Ecto neural progenitor cell (in vitro differentiated cells): ENCODE results near the gene SNORC.
"Not testable (repeated sequence)": the region's sequence is repeated elsewhere in the genome, so short reads cannot be mapped to it uniquely, and the experiment has no call there.

Source experiments
- DNase-seq: peaks from one replicate; pipeline ENCODE4 v3.0.0-alpha.2; 2018; ENCODE audit warnings: low spot score

SNORC gene

DNA sequence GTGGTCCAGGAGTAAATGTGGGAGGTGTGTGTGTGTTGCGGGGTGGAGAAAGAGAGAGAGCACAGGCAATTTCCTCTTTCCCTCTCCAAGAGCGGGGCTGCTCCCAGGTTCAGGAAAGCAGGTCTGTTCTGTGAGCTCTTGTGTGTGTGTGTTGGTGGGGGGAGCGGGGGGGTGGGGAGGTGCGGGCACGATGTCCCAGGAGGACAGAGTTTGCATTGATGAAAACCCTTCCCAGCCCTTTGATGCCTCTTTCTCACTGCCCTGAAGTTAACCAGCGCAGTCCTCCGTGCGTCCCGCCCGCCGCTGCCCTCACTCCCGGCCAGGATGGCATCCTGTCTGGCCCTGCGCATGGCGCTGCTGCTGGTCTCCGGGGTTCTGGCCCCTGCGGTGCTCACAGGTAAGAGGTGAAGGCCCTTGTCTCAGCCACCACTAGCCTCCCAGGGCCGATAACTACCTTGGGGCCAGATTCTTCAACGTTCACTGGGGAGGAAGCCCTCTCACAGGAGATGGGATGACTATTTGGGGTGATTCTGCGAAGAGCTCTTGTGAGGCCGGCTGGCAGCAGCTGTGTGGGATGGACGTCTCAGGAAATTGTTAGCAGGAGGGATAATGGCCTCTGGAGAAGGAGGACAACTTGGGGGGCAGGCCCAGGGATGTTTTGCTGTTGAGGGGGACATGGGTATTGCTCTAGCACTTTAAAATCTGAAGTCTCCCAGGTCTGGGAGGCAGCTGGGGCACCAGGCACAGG lies at the start of gene SNORC:
SNORC (plus strand) TSS at position 247 of the 748 bp plus-strand sequence; CDS start at position 325, 78 bp downstream.
- no peak for DNase-seq

DNA sequence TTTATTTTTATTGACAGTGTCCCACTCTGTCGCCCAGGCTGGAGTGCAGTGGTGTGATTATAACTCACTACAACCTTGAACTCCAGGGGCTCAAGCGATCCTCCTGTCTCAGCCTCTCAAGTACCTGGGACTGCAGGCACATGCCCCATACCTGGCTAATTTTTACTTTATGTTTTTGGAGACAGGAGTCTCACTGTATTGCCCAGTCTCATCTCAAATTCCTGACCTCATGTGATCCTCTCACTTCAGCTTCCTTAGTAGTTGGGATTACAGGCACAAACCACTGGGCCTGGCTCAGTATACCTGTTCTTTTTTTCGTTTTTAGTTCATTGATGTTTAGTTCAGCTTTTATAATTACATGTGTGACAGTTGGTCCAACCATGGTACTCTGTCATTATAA lies 40.1 kb upstream of the SNORC start:
- no peak for DNase-seq

DNA sequence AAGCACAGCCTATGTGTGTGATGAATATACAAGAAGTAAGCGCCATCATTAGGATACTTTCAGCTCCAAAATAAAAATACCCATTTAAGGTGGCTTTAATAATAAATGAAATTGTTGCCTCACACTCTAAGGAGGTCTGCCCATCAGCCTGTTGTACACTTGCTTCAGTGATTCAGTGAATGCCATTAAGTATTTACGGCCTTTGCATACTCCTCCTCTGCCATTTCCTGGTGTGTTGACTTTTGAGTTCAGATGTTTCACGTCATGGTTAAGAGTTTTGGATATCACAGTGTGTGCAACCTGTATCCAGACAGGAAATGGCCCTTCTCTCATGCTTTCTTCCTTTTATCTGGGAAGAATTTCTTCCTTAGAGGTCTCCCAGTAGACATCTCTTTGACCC lies 38.6 kb upstream of the SNORC start:
- no peak for DNase-seq

DNA sequence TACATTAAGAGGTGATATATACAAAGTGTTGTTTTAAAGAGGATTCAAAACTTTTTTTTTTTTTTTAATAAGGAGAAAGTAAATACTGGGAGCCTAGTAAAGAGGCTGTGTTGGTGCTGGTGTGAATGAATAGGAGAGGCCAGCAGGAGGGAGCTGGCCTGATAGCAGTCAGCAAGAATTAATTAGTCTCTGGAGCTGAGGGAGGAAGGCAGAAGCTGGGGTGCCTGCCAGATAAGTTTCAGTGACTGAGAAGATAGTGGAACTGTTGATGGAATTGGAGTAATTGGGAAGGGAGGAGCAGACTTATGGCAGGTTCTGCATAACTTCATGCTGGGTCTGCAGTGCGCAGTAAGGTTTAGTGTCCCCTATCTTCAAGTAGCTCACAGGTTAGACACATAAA lies 36.2 kb upstream of the SNORC start:
- DNase-seq: no peak

DNA sequence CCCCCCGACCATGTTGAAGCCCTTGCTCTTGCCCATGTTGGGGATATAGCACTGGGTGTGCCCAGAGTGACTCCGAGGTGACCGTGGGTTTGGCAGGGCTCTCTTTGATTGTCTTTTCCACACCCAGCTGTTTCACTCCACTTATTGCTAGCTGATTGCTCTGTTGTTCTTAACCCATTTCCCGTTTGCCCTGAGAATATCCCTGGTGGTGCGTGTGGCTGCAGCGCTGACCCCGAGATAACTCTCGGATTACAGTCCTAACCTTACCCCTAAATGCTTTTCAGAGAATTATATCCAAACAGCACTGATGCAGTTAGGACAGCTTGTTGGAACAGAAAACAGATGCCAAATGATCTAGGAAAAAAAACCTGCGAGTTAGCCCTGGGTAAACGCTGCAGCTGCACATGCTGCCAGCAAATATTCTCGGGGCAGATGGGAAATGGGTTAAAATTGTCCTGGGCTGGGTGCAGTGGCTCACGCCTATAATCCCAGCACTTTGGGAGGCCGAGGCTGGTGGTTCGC lies 34.3 kb upstream of the SNORC start:
- no peak for DNase-seq

DNA sequence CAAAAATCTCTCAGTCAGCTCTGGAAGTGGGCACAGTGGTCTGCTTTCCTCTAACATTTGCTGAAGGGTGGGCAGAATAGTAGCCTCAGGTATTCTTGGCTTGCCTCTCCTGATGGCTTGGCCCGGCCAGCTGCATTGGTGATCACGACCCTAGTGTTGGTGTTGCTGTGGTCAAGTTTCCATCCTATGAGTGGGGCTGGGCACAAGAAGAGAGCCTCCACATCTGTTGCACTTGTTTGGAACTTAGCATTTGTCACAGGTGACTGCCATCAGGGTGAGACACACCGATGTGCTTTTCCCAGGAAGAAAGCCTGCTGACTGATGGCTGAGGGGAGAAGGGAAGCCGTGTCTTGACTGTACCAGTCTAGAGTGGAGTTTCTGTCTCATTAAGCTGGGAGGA lies 33.1 kb upstream of the SNORC start:
- no peak for DNase-seq

DNA sequence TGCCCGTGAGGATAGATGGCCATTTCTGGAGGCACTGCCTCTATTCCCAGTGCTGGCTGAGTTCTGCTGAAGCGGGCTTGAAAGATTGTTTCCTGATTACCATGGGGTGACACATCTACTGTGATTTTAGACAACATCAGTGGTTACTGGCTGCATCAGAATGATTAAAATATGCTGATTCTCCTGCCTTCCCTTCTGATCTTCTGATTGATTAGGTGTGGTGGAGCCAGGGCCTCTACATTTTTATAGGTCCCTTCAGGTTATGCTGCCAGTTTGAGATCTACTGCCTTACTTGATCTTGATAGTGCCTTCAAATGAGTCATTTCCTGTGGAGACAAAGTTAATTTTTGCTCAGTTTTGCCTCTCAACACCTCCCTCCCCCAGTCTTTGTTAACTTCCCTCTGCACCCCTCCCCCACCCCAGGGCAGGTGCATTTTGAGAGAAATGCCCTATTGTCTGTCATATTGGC lies 31.6 kb upstream of the SNORC start:
- no peak for DNase-seq

DNA sequence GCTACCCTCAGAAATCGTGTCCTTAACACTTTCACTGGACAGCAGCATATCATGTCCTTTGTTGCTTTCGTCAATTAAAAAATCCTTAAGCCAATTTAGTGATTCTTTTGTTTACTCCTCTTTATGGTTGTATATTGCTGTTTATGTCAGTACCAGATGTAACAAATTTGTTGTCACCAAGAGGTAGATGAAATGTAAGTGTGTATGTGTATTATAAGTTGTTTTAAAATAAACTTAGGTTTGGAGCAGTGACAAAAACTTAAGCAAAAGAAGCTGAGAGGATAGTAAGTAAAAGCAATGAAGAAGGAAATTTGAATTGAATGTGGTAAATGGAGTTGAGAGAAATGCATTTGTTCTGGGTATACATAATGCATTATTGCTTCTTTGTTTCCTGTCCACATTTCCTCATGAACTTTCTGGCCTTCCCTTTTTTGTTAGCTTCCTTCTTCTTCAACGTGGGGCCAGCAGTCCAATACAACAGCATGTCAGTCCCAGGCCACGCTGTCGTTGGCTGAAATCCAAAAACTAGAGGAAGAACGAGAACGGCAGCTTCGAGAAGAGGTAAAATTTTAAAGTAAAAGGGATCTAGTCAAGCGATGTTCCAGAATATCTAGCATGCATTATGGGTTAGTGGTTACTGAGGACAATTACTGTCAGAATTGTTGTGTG lies 30.5 kb upstream of the SNORC start:
- no peak for DNase-seq

DNA sequence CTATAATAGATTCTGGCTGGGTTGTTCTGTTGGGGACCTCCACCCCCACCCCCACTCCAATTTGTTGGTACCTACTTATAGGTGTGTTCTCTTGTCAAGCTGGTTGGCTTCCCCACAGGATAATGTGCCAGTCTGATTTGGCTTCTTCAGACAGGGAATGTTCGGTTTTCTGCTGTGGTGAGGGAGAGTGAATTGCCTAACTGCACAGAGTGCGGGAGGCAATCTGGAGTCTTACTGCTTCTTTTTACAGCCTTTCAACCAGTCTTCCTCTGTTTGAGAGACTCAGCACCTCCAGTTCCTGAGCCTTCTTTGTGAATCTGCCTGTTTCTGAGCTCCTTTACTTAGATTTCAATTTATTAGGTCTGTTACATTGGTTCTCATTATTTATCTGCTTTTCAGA lies 27.4 kb upstream of the SNORC start:
- no peak for DNase-seq

DNA sequence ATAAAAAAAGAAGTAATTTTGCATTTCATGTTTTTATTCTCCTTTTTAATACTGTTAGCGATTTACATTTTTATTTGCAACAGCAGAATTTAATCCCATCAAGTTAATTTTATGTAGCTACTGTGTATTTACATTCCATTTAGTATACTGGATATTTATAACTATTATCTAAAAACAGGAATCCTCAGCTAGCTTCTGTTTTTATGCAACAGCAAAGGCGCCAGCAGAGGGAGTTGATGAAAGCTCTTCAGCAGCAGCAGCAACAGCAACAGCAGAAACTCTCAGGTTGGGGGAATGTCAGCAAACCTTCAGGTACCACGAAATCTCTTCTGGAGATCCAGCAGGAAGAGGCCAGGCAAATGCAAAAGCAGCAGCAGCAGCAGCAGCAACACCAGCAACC lies 26.2 kb upstream of the SNORC start:
- no peak for DNase-seq

DNA sequence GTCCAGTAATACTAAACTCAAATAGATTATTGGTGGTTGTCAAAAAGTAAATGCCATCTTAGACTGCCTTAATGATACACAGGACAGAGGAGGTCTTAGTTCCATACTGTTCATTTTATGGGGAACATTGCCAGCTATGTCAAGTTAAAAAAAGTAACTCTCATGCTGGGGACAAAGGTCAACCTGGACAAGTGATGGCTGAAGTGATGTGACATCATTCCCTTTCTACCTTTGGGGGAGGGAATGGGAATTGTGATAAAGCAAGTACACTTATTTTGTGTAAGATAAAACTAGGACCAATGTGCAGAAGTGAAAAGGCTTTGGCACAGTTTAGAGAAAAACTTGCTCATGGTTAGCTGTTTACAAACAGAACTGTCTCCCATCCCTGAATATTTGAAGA lies 24.0 kb upstream of the SNORC start:
- no peak for DNase-seq

DNA sequence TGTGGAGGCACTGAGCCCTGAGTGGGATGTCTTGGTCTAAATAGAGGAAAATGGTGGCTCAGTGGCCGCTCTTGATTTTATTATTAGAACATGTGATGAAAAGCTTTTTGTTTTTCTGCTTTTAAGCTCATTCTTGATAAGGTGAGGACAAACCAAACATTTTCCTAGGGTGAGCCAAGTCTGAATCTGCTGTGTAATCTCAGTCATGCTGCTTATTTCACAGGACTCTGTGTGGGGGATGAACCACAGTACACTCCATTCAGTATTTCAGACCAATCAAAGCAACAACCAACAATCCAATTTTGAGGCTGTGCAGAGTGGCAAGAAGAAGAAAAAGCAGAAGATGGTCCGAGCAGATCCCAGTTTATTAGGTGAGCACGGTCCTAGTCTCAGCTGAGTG lies 20.0 kb upstream of the SNORC start:
- DNase-seq: no peak

DNA sequence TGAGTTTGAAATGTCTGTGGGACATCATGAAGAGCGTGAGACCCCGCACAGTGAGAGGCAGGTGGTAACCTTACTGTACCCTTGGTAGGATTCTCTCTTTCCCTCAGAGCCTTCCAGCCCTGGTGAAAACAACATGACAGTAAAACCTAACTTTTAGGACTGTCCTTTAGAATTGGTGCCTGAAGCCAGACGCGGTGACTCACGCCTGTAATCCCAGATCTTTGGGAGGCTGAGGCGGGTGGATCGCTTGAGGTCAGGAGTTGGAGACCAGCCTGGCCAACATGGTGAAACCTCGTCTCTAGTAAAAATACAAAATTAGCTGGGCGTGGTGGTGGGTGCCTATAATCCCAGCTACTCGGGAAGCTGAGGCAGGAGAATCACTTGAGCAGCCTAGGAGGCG lies 18.0 kb upstream of the SNORC start:
- not testable (repeated sequence) for DNase-seq

DNA sequence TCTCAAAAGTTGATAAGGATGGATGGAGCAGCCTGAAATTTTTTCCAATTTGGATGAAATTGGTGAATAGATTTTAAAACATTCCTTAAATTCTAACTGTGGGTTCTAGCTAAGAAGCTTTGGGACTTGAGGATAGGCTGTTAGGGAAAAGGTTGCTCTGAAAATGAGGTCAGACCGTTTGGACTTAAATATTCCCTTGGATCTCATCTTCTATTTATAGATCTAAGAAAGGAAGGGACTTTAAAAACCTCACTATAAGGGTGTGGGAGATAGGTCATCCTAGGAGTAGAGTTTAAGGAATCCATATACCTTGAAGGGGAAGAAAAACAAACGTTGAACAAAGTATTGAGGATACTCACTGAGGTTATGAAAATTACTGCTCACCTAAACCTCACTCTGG lies 17.4 kb upstream of the SNORC start:
- DNase-seq: no peak

DNA sequence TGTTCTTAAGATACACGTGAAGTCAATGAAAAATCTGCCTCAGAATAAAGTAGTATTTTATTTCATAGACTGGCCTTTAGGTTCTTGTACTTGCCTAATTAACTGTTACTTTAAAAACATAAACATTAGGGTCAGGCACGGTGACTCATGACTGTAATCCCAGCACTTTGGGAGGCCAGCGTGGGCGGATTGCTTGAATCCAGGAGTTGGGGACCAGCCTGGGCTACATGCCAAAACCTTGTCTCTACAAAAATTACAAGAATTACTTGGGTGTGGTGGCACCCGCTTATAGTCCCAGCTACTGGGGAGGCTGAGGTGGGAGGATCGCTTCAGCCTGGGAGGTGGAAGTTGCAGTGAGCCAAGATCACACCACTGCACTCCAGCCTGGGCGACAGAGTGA lies 16.0 kb upstream of the SNORC start:
- DNase-seq: no peak

DNA sequence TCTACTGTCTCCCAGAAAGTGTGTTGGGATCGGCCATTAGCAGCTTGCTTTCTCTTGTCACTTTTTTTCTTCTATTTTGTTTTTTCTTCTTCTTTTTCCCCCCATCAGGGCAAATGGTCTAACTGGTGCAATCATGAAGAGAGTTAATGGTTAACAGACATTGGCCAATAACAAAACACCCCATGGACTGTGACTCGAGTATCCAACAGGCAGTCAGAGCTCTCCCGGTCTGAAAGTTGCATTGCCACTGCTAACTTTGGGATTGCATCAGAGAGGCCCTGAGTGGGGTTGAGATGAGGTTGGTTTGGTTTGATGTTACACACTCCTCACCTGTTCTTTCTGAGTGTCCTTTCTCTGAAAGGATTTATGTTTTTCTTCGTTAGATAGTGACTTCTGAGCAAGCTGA lies 12.9 kb upstream of the SNORC start:
- no peak for DNase-seq

DNA sequence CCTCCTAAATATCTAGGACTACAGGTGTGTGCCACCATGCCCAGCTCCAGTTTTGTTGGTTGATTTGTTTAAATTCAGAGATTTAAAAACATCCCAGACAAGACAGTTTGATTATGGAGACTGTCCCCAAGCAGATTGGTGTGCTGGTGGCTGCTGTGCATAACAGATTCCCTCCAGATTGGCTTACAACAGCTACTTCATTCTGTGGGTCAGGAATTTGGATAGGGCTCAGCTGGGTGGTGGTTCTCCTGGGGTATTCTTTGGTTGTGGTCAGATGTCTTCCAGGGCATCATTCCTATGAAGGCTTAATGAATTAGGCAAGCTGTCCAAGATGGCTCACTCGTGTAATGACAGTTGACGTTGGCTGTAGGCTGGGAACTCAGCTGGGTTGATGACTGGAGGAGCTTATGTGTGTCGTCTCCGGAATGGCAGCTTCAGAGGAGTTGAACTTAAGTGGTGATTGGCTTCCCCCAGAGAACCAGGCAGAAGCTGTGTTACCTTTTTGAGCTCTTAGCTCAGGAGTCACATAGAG lies 10.6 kb upstream of the SNORC start:
- no peak for DNase-seq

DNA sequence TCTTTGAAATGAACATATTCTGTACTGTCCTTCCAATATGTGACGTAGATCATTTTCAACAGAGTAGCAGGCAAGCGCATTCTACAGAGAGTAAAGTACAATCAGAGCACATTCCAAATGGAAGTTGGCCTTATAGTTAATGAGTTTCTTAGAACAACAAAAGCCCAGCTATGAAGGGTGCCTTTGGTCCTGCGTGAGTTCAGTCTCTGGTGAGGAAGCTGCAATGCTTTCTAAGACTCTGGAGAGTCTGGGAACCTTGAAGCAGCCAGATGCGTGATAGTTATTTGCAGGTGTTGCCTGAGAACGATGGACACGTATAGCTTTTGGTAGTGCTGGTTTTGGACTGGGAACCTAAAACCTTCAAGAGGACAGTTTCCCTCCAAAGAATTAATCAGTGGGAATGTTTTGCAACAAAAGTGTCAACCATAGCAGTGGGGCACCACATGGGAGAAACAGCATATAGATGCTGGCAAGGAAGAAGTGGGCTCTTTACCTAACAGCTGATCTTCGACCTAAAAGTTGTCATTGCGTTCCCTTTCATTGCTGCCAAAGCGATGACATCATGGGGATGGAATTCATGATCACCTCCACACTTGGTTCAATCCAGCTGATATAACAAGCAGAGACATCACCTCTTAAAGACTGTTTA lies 9.3 kb upstream of the SNORC start:
- no peak for DNase-seq

DNA sequence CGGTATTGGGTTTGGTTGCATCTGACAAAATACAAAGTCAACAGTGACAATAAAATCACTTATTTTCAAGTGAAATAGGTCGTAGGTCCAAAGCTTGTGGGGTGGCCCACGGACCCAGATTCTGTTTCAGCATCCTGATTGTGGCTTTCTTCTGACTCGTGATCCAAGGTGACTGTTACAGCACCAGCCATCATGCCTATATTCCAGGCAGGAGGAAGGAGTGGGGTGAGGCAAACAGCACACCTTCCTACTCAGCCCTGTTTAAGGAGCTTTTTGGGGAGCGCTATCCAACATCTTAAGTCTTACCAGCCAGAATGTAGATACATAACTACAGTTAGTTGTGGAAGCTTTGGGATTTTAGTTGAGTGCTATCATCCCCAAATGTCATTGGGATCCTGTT lies 8.7 kb upstream of the SNORC start:
- DNase-seq: no peak

DNA sequence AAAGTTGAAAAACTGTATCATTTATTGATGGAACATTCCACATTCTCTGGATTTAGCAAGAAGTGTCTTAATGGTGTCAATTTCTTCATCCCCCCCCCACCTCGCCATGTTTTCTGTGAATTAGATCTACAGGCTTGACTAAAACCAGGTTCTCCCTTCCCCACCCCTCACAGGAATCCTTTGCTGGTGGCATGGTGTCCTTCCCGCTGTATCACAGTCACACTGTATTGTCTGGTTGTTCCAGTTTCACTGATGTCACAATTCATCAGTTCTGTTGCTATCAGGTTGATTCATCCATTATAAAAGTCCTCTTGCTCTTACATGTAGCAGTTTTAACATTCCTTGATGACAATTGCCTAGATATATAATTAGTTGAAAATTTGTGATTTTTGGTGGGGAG lies 6.1 kb upstream of the SNORC start:
- no peak for DNase-seq

DNA sequence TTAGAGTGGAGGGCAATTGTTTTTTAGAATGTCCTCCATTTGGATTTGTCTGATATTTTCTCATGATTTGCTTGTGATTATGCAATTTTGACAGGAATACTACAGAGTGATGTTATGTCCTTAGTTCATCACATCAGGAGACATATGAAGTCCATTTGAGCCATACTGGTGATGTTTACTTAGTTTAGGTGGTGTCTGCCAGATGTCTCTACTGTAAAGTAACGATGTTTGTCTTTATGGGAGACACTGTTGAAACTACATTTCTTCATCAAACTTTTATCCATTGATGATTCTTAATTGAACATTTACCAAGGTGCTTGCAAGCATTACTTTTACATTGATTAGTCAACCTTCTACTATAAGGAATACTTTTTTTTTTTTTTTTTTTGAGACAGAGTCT lies 4.9 kb upstream of the SNORC start:
- no peak for DNase-seq

DNA sequence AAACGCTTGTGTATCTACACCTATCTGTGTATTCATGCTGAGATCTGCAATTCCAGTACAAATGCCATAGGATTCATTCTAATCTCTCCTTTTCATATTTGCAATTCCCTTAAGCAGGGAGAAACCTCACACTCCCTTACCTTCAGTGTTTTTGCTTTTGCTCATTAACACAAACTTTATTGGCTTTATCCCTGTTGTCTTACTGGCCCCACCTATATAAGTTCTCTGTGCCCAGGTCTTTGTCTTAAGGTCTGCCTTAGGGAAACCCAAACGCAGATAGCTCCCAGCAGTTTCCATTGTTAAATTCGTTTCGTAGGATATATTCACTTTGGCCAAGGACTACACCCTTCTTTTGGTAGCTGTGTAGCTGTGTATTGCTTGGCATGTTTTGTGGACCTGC lies 4.0 kb upstream of the SNORC start:
- DNase-seq: no peak
